Thoracic aorta (tissue), 2 donors: ENCODE data around the gene GTF2IRD1. TPM values are rescaled to one million over a fixed set of nuclear protein-coding genes. Genes with fewer than 3 reads are reported as not detected.
"Not testable (repeated sequence)": the region's sequence is repeated elsewhere in the genome, so short reads cannot be mapped to it uniquely, and the experiment has no call there.

ENCODE experiments used
- ATAC-seq: fragments of 150-250 bp; one replicate; pipeline ENCODE4 v1.8.0; 2017; ENCODE audit warnings: low read depth; ENCODE audit not compliant: insufficient number of reproducible peaks, low FRiP score
- DNase-seq: peaks from one replicate; pipeline ENCODE4 v3.0.0-alpha.2; 2020; ENCODE audit warnings: low spot score
- H3K27ac ChIP-seq, 2 donors: fragments of 200-600 bp; sonication (generic); 1 replicate in 1 of 2; 2 replicates in 1 of 2; pipeline ENCODE4 v1.5.1; 2016; ENCODE audit warnings: mild to moderate bottlenecking in 2 of 2, moderate library complexity in 2 of 2
- H3K27me3 ChIP-seq: fragments of 200-600 bp; sonication (generic); replicated peaks from 2 replicates; pipeline ENCODE4 v1.6.0; 2016; ENCODE audit warnings: mild to moderate bottlenecking; ENCODE audit not compliant: insufficient read depth
- H3K36me3 ChIP-seq: fragments of 200-600 bp; sonication (generic); one replicate; pipeline ENCODE4 v1.5.1; 2016
- H3K4me1 ChIP-seq, 2 donors: fragments of 200-600 bp; sonication (generic); 1 replicate in 1 of 2; 2 replicates in 1 of 2; pipeline versions ENCODE4 v1.5.1 to v1.6.0; 2016; ENCODE audit warnings: low read depth in 2 of 2, mild to moderate bottlenecking in 1 of 2; ENCODE audit not compliant: control insufficient read depth in 1 of 2
- H3K4me3 ChIP-seq: fragments of 200-600 bp; sonication (generic); 2 replicates; pipeline ENCODE4 v1.5.1; 2016; ENCODE audit warnings: mild to moderate bottlenecking
- H3K9me3 ChIP-seq: fragments of 200-600 bp; sonication (generic); 2 replicates; pipeline ENCODE4 v1.5.1; 2016
- total RNA-seq, 2 donors: library from RNA; depleted of rRNA; stranded (reverse); fragments of >200 nt; gene quantifications; one replicate each; pipeline versions ENCODE4 v1.1.0 to v1.2.3, GENCODE V29; 2016
- TF ChIP-seq, protein P1 (sequence below): fragments of 200-600 bp; sonication (generic); IDR thresholded peaks from one replicate; pipeline ENCODE4 v1.5.1; 2019; ENCODE audit warnings: antibody characterized with exemption

Gene GTF2IRD1
- total RNA-seq, 2 donors from 2014 or later = 7.0 to 14.4 TPM

DNA sequence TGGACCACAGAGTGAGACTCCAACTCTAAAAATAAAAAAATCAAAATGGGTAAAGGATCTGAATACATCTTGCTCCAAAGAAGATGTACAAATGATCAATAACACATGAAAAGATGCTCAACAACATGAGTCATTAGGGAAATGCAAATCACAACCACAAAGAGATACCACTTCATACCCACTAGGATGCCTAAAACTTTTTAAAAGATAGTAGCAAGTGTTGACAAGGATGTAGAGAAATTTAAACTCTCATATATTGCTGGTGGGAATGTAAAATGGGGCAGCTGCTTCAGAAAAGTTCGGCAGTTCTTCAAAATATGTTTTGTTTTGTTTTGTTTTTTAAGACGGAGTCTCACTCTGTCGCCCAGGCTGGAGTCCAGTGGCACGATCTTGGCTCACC lies 45.7 kb upstream of the GTF2IRD1 start:
- Histone ChIP-seq H3K27ac (no peak overlapping the region), H3K4me3 (no peak overlapping the region), H3K4me1 (no peaks in the 10 kb centered on the region), H3K9me3 (no peaks in the 10 kb centered on the region), H3K36me3 (peaks cover 20% of the 10 kb centered on the region), H3K27me3 (no peaks in the 10 kb centered on the region)
- DNase-seq = no peak
- ATAC-seq = no peak
- TF ChIP-seq, protein P1, sequence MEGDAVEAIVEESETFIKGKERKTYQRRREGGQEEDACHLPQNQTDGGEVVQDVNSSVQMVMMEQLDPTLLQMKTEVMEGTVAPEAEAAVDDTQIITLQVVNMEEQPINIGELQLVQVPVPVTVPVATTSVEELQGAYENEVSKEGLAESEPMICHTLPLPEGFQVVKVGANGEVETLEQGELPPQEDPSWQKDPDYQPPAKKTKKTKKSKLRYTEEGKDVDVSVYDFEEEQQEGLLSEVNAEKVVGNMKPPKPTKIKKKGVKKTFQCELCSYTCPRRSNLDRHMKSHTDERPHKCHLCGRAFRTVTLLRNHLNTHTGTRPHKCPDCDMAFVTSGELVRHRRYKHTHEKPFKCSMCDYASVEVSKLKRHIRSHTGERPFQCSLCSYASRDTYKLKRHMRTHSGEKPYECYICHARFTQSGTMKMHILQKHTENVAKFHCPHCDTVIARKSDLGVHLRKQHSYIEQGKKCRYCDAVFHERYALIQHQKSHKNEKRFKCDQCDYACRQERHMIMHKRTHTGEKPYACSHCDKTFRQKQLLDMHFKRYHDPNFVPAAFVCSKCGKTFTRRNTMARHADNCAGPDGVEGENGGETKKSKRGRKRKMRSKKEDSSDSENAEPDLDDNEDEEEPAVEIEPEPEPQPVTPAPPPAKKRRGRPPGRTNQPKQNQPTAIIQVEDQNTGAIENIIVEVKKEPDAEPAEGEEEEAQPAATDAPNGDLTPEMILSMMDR = no peak

DNA sequence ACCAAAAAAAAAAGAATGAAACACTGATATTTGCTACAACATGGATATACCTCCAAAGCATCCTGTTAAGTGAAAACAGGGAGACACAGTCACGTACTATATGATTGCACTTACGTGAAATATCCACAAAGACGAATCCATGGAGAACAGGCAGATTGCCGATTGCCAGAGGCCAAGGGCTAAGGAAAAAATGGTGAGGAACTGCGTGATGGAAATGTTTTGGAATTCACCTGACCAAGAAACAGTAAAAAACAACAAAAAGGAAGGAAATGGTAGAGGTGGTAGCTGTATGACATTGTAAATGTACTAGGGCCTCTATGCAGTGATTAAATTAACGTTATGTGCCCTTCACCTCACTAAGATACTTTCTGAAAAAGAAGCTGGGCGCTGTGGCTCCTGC lies 44.1 kb upstream of the GTF2IRD1 start:
- ATAC-seq = no peak
- Histone ChIP-seq H3K4me3 (no peak overlapping the region), H3K27ac (no peak overlapping the region), H3K27me3 (no peaks in the 10 kb centered on the region), H3K9me3 (no peaks in the 10 kb centered on the region), H3K4me1 (no peaks in the 10 kb centered on the region), H3K36me3 (peaks cover 7% of the 10 kb centered on the region)
- TF ChIP-seq, protein P1 = no peak
- no peak for DNase-seq

GRCh38 chr7:74410772-74411171 lies 42.9 kb upstream of the GTF2IRD1 start:
- no peak for DNase-seq
- no peaks in the 10 kb centered on the region for H3K36me3 ChIP-seq
- ATAC-seq = no peak
- TF ChIP-seq, protein P1 = no peak
- H3K9me3 ChIP-seq = no peaks in the 10 kb centered on the region
- H3K4me3 ChIP-seq = no peak overlapping the region
- H3K27ac ChIP-seq = no peak overlapping the region
- H3K4me1 ChIP-seq = no peaks in the 10 kb centered on the region
- H3K27me3 ChIP-seq = no peaks in the 10 kb centered on the region

DNA sequence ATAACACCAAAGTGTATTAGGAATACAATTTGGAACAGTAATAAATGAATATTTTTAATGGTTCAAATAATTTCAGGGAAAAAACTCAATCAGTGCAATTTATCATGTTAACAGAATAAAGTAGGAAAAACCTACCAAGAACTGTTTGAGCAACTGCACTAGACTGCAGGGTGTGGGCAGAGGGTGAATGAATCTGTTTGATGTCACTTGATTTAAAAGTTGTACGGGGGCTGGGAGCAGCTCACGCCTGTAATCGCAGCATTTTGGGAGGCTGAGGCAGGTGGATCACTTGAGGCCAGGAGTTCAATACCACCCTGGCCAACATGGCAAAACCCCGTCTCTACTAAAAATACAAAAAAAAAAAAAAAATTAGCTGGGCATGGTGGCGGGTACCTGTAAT lies 42.1 kb upstream of the GTF2IRD1 start:
- not testable (repeated sequence) for H3K4me1 ChIP-seq, H3K4me3 ChIP-seq, DNase-seq, H3K36me3 ChIP-seq, H3K9me3 ChIP-seq, H3K27ac ChIP-seq, ATAC-seq, H3K27me3 ChIP-seq

GRCh38 chr7:74412056-74412455 lies 41.6 kb upstream of the GTF2IRD1 start:
- DNase-seq = no peak

GRCh38 chr7:74412603-74413002 lies 41.1 kb upstream of the GTF2IRD1 start:
- Histone ChIP-seq H3K27me3 (no peaks in the 10 kb centered on the region), H3K27ac (no peak overlapping the region), H3K4me1 (no peaks in the 10 kb centered on the region), H3K4me3 (no peak overlapping the region), H3K36me3 (no peaks in the 10 kb centered on the region), H3K9me3 (no peaks in the 10 kb centered on the region)
- ATAC-seq = no peak
- no peak for DNase-seq
- TF ChIP-seq, protein P1 = no peak

More at GRCh38 chr7:74412056-74412455, 41.6 kb upstream of the GTF2IRD1 start:
- ATAC-seq = no peak
- Histone ChIP-seq H3K36me3 (no peaks in the 10 kb centered on the region), H3K4me1 (no peaks in the 10 kb centered on the region), H3K9me3 (no peaks in the 10 kb centered on the region), H3K27ac (no peak overlapping the region), H3K4me3 (no peak overlapping the region), H3K27me3 (no peaks in the 10 kb centered on the region)
- TF ChIP-seq, protein P1 = no peak

DNA sequence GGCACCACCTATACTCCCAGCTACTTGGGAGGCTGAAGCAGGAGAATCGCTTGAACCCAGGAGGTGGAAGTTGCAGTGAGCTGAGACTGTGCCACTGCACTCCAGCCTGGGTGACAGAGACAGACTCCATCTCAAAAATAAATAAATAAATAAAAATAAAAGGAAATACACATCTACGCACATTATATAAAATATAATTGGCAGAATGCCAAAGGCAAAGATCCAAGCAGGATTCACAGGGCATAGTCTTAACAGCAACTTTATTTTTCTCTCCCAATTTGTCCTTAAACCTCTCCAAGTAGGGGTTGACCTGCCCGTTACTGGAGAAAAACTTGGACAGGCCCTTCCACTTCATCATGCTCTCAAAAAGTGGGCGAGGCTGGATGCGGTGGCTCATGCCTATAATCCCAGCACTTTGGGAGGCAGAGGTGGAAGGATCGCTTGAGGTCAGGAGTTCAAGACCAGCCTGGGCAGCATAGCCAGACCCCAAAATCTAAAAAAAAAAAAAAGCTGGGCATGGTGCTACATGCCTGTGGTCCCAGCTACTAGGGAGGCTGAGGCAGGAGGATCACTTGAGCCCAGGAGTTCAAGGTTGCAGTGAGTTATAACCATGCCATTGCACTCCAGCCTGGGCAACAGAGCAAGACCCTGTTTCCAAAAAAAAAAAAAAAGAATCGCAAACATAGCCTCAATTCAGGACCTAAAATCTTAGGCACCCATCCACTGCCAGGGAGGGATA lies 38.9 kb upstream of the GTF2IRD1 start:
- not testable (repeated sequence) for H3K36me3 ChIP-seq, H3K4me1 ChIP-seq, ATAC-seq, H3K27ac ChIP-seq, H3K9me3 ChIP-seq, H3K4me3 ChIP-seq, H3K27me3 ChIP-seq, DNase-seq
